ENCODE results near the gene ARL8A.
"Not testable (repeated sequence)": the region's sequence is repeated elsewhere in the genome, so short reads cannot be mapped to it uniquely, and the experiment has no call there.

The ARL8A gene

GRCh38 chr1:202146993-202147392 is 2.5 kb upstream of the ARL8A start:
- ChIA-PET CTCF (interaction anchor here (1.1 to 2.8 kb wide), 5 partner anchors 9 to 147 kb away, joined by 3 to 16 read pairs (median 4); partner anchors contain the start of gene PTPN7), POLR2A (interaction anchor here (0.5 to 0.6 kb wide), 2 partner anchors 15 to 81 kb away, joined by 3 read pairs; no protein-coding TSS in a partner anchor)
- no peak for TF ChIP-seq CTCF (IDR thresholded peaks at IDR 0.05; ENCODE audit: control extremely low read depth, extremely low read depth, low read depth, missing control alignments)
- DNase-seq (ENCODE audit: extremely low spot score): no peak

- CTCF ChIA-PET: interaction anchor here (0.9 to 2.8 kb wide), 5 partner anchors 9 to 147 kb away, joined by 3 to 16 read pairs (median 4); partner anchors contain the start of gene PTPN7
- POLR2A ChIA-PET: interaction anchor here (0.6 to 1.0 kb wide), 2 partner anchors 14 to 15 kb away, joined by 3 read pairs; partner anchors contain the start of gene PTPN7
- no peak for TF ChIP-seq CTCF (IDR thresholded peaks at IDR 0.05; ENCODE audit: control extremely low read depth, extremely low read depth, low read depth, missing control alignments)
- no peak for DNase-seq (ENCODE audit: extremely low spot score)
These were observed 1.7 kb upstream of the ARL8A start for GRCh38 chr1:202146279-202146678.

GRCh38 chr1:202145744-202146140 is 1.2 kb upstream of the ARL8A start:
- DNase-seq (ENCODE audit: extremely low spot score): not testable (repeated sequence)
- POLR2A ChIA-PET: interaction anchor here (1.0 kb wide), 1 partner anchor 15 kb away, joined by 3 read pairs; the partner anchor contains the start of gene PTPN7
- CTCF ChIA-PET: interaction anchor here (0.9 to 2.8 kb wide), 4 partner anchors 10 to 146 kb away, joined by 4 to 16 read pairs (median 10); partner anchors contain the start of gene PTPN7

GRCh38 chr1:202145068-202145743 is 669 bp upstream of the ARL8A start:
- POLR2A ChIA-PET: interaction anchor here (1.0 kb wide), 1 partner anchor 15 kb away, joined by 3 read pairs; the partner anchor contains the start of gene PTPN7
- TF ChIP-seq CTCF (IDR thresholded peaks at IDR 0.05; ENCODE audit: control extremely low read depth, extremely low read depth, low read depth, missing control alignments): no peak
- CTCF ChIA-PET: interaction anchor here (0.9 to 3.6 kb wide), 6 partner anchors 9 to 146 kb away, joined by 3 to 21 read pairs (median 10); partner anchors contain the start of gene PTPN7
- peak; percentile 45 for DNase-seq (ENCODE audit: extremely low spot score)

GRCh38 chr1:202143768-202144401 is 652 bp downstream of the ARL8A start:
- TF ChIP-seq CTCF (IDR thresholded peaks at IDR 0.05; ENCODE audit: control extremely low read depth, extremely low read depth, low read depth, missing control alignments): no peak
- peak; percentile 72 for DNase-seq (ENCODE audit: extremely low spot score)
- ChIA-PET CTCF (interaction anchor here (1.0 to 3.6 kb wide), 8 partner anchors 9 to 49 kb away, joined by 3 to 21 read pairs (median 3); partner anchors contain the start of gene PTPN7), POLR2A (interaction anchor here (1.0 kb wide), 1 partner anchor 186 kb away, joined by 5 read pairs; no protein-coding TSS in a partner anchor)

GRCh38 chr1:202143011-202143767 is 1.3 kb downstream of the ARL8A start:
- CTCF ChIA-PET: interaction anchor here (0.9 to 3.6 kb wide), 9 partner anchors 9 to 143 kb away, joined by 3 to 21 read pairs (median 4); partner anchors contain the start of gene PTPN7
- peak; percentile 58 for DNase-seq (ENCODE audit: extremely low spot score)
- TF ChIP-seq CTCF (IDR thresholded peaks at IDR 0.05; ENCODE audit: control extremely low read depth, extremely low read depth, low read depth, missing control alignments): no peak
- POLR2A ChIA-PET: interaction anchor here (1.0 kb wide), 1 partner anchor 185 kb away, joined by 5 read pairs; no protein-coding TSS in a partner anchor

GRCh38 chr1:202141468-202141867 is 3.1 kb downstream of the ARL8A start:
- CTCF ChIA-PET: interaction anchor here (3.3 to 3.6 kb wide), 2 partner anchors 7 to 14 kb away, joined by 12 to 21 read pairs; no protein-coding TSS in a partner anchor
- POLR2A ChIA-PET: not testable (repeated sequence)

More at GRCh38 chr1:202141468-202141867, 3.1 kb downstream of the ARL8A start:
- not testable (repeated sequence) for DNase-seq (ENCODE audit: extremely low spot score)
